VCaP (cell line): Measurements from ENCODE around the gene KCNJ4.

Source experiments
- H3K27ac ChIP-seq: fragments of 450-650 bp; 2 replicates; pipeline ENCODE4 v1.5.1; 2017
- CTCF ChIP-seq: fragments of 450-650 bp; conservative IDR thresholded peaks from 2 replicates; pipeline ENCODE4 v1.5.1; 2017; ENCODE audit warnings: mild to moderate bottlenecking, moderate library complexity

KCNJ4 gene

GRCh38 chr22:38442967-38443627 lies 11.9 kb downstream of the KCNJ4 start:
- no peak overlapping the region for H3K27ac ChIP-seq
- no peak for TF ChIP-seq CTCF

- no peak overlapping the region for H3K27ac ChIP-seq
Measured at GRCh38 chr22:38441620-38442287, 13.2 kb downstream of the KCNJ4 start.

GRCh38 chr22:38440747-38441350 lies 14.2 kb downstream of the KCNJ4 start:
- no peak overlapping the region for H3K27ac ChIP-seq
- TF ChIP-seq CTCF = no peak

More at GRCh38 chr22:38441620-38442287, 13.2 kb downstream of the KCNJ4 start:
- TF ChIP-seq CTCF = no peak

- H3K27ac ChIP-seq = no peak overlapping the region
- no peak for TF ChIP-seq CTCF
Measured at GRCh38 chr22:38437416-38437815, 17.6 kb downstream of the KCNJ4 start.

GRCh38 chr22:38436629-38437395 lies 18.2 kb downstream of the KCNJ4 start:
- TF ChIP-seq CTCF = no peak
- H3K27ac ChIP-seq = no peak overlapping the region

GRCh38 chr22:38435965-38436364 lies 19.0 kb downstream of the KCNJ4 start:
- no peak overlapping the region for H3K27ac ChIP-seq

More at GRCh38 chr22:38435965-38436364, 19.0 kb downstream of the KCNJ4 start:
- TF ChIP-seq CTCF = no peak
